ENCODE measurements around the gene PID1. TPM values are rescaled to one million over a fixed set of nuclear protein-coding genes. Genes with fewer than 3 reads are reported as not detected.

The PID1 gene
- polyA plus RNA-seq, 3 donors, result 61.8 to 117 (median 62.3) TPM

DNA sequence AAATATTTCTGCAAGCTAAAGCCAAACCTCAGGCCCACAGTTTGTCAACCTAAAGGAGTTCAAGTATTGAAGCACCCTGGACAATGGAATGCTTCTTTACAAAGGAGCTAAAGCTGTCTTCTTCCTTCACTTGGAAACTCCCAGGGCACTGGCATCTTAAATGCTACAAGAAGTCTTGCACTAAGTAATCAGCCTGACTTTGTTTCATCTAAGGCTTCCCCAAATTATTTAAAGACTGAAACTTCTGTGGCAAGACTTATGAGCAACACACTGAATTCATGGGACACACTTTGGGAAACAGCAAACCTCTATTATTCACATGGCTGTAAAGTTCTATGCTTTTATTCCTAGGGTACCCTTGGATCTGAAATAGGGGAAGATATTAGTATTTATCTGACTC, 14.7 kb downstream of the PID1 start:
- intact Hi-C loops (cut with micrococcal nuclease), result no loop called here
- Histone ChIP-seq H3K9me3 (replicated peaks in 1 of 2; ENCODE audit: control insufficient read depth in 1 of 2, insufficient read depth in 1 of 2, low read length in 2 of 2) (peaks cover 5 to 7% of the 10 kb centered on the region in 2 donors), H3K27ac (ENCODE audit: low read depth in 1 of 2, low read length in 2 of 2) (no peak overlapping the region), H3K79me2 (ENCODE audit: insufficient read depth, low read length) (no peaks in the 10 kb centered on the region), H3K36me3 (replicated peaks in 1 of 2; ENCODE audit: control insufficient read depth in 1 of 2, insufficient read depth in 2 of 2, low read length in 2 of 2) (peaks cover 5 to 46% of the 10 kb centered on the region in 2 donors), H3K9ac (ENCODE audit: insufficient read depth, low read length, poor library complexity, severe bottlenecking) (no peak overlapping the region), H2AFZ (ENCODE audit: insufficient read depth, low read depth, low read length, poor library complexity, severe bottlenecking) (no peak overlapping the region), H4K20me1 (ENCODE audit: insufficient read depth, low read length) (peaks cover 98% of the 10 kb centered on the region), H3K4me1 (ENCODE audit: control insufficient read depth in 1 of 2, insufficient read depth in 2 of 2, low read length in 2 of 2) (peaks cover 0 to 5% of the 10 kb centered on the region in 2 donors), H3K27me3 (ENCODE audit: control insufficient read depth in 2 of 2, insufficient read depth in 2 of 2, low read length in 2 of 2) (peaks cover 0 to 2% of the 10 kb centered on the region in 2 donors), H3K4me2 (replicated peaks; ENCODE audit: extremely low read depth, low read length, poor library complexity, severe bottlenecking) (no peak overlapping the region), H3K4me3 (replicated peaks in 1 of 3; ENCODE audit: low read depth in 2 of 3, low read length in 3 of 3) (no peak overlapping the region)
- H3K27ac Mint-ChIP-seq, result no peak overlapping the region
- DNase-seq, result no peak
- peaks cover 53 to 64% of the 10 kb centered on the region in 2 donors for H3K36me3 Mint-ChIP-seq
- H3K9me3 Mint-ChIP-seq, result peaks cover 4 to 29% (median 16%) of the 10 kb centered on the region in 7 donors
- no peak for TF ChIP-seq CTCF (IDR thresholded peaks at IDR 0.05)
- peaks cover 0 to 4% (median 3%) of the 10 kb centered on the region in 3 donors for H3K27me3 Mint-ChIP-seq (ENCODE audit: low read depth in 3 of 3)
- peaks cover 8% of the 10 kb centered on the region for H3K4me1 Mint-ChIP-seq
- H3K4me3 Mint-ChIP-seq, result no peak overlapping the region

DNA sequence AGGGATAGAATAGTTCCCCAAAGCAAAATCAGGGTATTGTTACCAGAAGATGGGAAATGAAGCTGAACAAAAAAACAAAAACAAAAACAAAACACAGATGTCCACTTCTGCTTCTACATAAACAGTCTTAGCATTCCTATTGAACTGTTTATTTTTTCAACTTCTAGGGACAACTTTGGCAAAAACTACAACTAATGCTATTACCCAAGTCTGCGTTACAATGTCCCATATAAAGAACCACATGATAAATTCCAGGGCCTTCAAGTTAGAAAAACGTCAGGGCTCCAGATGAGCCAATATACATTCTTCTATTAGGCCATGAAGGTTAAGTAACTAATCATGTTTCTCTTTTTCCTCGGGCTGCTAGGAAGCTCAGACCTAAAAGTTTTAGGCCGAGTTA, 16.9 kb downstream of the PID1 start:
- H3K4me1 ChIP-seq (ENCODE audit: control insufficient read depth in 1 of 2, insufficient read depth in 2 of 2, low read length in 2 of 2), result peaks cover 0 to 5% of the 10 kb centered on the region in 2 donors
- 83% methylated on average over 2 of the region's 4 CpGs for WGBS (ENCODE audit: insufficient coverage)
- H3K9ac ChIP-seq (ENCODE audit: insufficient read depth, low read length, poor library complexity, severe bottlenecking), result no peak overlapping the region
- H4K20me1 ChIP-seq (ENCODE audit: insufficient read depth, low read length), result peaks cover 99% of the 10 kb centered on the region
- H3K27me3 Mint-ChIP-seq (ENCODE audit: low read depth in 3 of 3), result peaks cover 0 to 9% (median 4%) of the 10 kb centered on the region in 3 donors
- no peak for TF ChIP-seq CTCF (IDR thresholded peaks at IDR 0.05)
- H3K4me1 Mint-ChIP-seq, result peaks cover 8% of the 10 kb centered on the region
- no peak overlapping the region for H3K4me2 ChIP-seq (replicated peaks; ENCODE audit: extremely low read depth, low read length, poor library complexity, severe bottlenecking)
- H3K9me3 ChIP-seq (replicated peaks in 1 of 2; ENCODE audit: control insufficient read depth in 1 of 2, insufficient read depth in 1 of 2, low read length in 2 of 2), result no peaks in the 10 kb centered on the region
- H3K36me3 ChIP-seq (replicated peaks in 1 of 2; ENCODE audit: control insufficient read depth in 1 of 2, insufficient read depth in 2 of 2, low read length in 2 of 2), result peaks cover 0 to 32% of the 10 kb centered on the region in 2 donors
- no peak overlapping the region for H3K4me3 ChIP-seq (replicated peaks in 1 of 3; ENCODE audit: low read depth in 2 of 3, low read length in 3 of 3)
- H3K9me3 Mint-ChIP-seq, result peaks cover 2 to 19% (median 7%) of the 10 kb centered on the region in 7 donors
- H3K79me2 ChIP-seq (ENCODE audit: insufficient read depth, low read length), result no peaks in the 10 kb centered on the region
- H3K27ac ChIP-seq (ENCODE audit: low read depth in 1 of 2, low read length in 2 of 2), result no peak overlapping the region
- intact Hi-C loops (cut with micrococcal nuclease), result no loop called here
- peaks cover 44 to 59% of the 10 kb centered on the region in 2 donors for H3K36me3 Mint-ChIP-seq
- no peak overlapping the region for H2AFZ ChIP-seq (ENCODE audit: insufficient read depth, low read depth, low read length, poor library complexity, severe bottlenecking)
- peaks cover 0 to 2% of the 10 kb centered on the region in 2 donors for H3K27me3 ChIP-seq (ENCODE audit: control insufficient read depth in 2 of 2, insufficient read depth in 2 of 2, low read length in 2 of 2)
- no peak overlapping the region for H3K4me3 Mint-ChIP-seq
- H3K27ac Mint-ChIP-seq, result peak overlapping the region in 2 of 7 donors; percentile 30 to 50
- DNase-seq, result no peak
